HEK293 (cell line): Measurements from ENCODE around the gene CBX7.

Experiments
- KLF16 ChIP-seq: fragments of 450-650 bp; formaldehyde crosslinking; IDR thresholded peaks from 2 replicates; pipeline ENCODE4 v1.5.1; 2017; ENCODE audit warnings: missing biosample characterization, missing genetic modification characterization
- SALL2 ChIP-seq: fragments of 450-650 bp; formaldehyde crosslinking; IDR thresholded peaks from 2 replicates; pipeline ENCODE4 v1.5.0; 2017; ENCODE audit warnings: missing biosample characterization, mild to moderate bottlenecking, missing genetic modification characterization, borderline replicate concordance
- ZBTB21 ChIP-seq: fragments of 450-650 bp; formaldehyde crosslinking; IDR thresholded peaks from 2 replicates; pipeline ENCODE4 v1.5.1; 2017; ENCODE audit warnings: missing biosample characterization, missing genetic modification characterization
- ZNF121 ChIP-seq: fragments of 450-650 bp; formaldehyde crosslinking; IDR thresholded peaks from 2 replicates; pipeline ENCODE4 v1.5.1; 2016; ENCODE audit warnings: missing biosample characterization, missing genetic modification characterization
- ZNF24 ChIP-seq: fragments of 450-650 bp; formaldehyde crosslinking; IDR thresholded peaks from 2 replicates; pipeline ENCODE4 v1.5.1; 2016; ENCODE audit warnings: missing biosample characterization, missing genetic modification characterization
- ZNF354C ChIP-seq: fragments of 450-650 bp; formaldehyde crosslinking; IDR thresholded peaks from 2 replicates; pipeline ENCODE4 v1.5.1; 2016; ENCODE audit warnings: missing biosample characterization, missing genetic modification characterization, low read depth, borderline replicate concordance
- ZNF416 ChIP-seq: fragments of 450-650 bp; formaldehyde crosslinking; IDR thresholded peaks from 2 replicates; pipeline ENCODE4 v1.5.1; 2016; ENCODE audit warnings: missing biosample characterization, missing genetic modification characterization
- ZNF549 ChIP-seq: fragments of 450-650 bp; IDR thresholded peaks from 2 replicates; pipeline ENCODE4 v1.5.1; 2018; ENCODE audit warnings: missing biosample characterization, missing genetic modification characterization, mild to moderate bottlenecking, inconsistent platforms, moderate library complexity
- ZNF830 ChIP-seq: fragments of 450-650 bp; IDR thresholded peaks from 2 replicates; pipeline ENCODE4 v1.5.0; 2018; ENCODE audit warnings: missing biosample characterization, missing genetic modification characterization, low read depth, mild to moderate bottlenecking, moderate library complexity
- TF ChIP-seq, protein P1 (sequence below): fragments of 450-650 bp; formaldehyde crosslinking; IDR thresholded peaks from 2 replicates; pipeline ENCODE4 v1.5.1; 2016; ENCODE audit warnings: missing biosample characterization, missing genetic modification characterization
- TF ChIP-seq, protein P2 (sequence below): fragments of 450-650 bp; formaldehyde crosslinking; IDR thresholded peaks from 2 replicates; pipeline ENCODE4 v1.5.1; 2016; ENCODE audit warnings: missing biosample characterization, missing genetic modification characterization
- TF ChIP-seq, protein P3 (sequence below): fragments of 450-650 bp; formaldehyde crosslinking; IDR thresholded peaks from 2 replicates; pipeline ENCODE4 v1.5.1; 2016; ENCODE audit warnings: missing biosample characterization, missing genetic modification characterization
- TF ChIP-seq, protein P4 (sequence below): fragments of 450-650 bp; formaldehyde crosslinking; IDR thresholded peaks from 2 replicates; pipeline ENCODE4 v1.5.1; 2016; ENCODE audit warnings: missing biosample characterization, missing genetic modification characterization
- TF ChIP-seq, protein P5 (sequence below): fragments of 450-650 bp; formaldehyde crosslinking; IDR thresholded peaks from 2 replicates; pipeline ENCODE4 v1.5.1; 2016; ENCODE audit warnings: missing biosample characterization, missing genetic modification characterization

DNA sequence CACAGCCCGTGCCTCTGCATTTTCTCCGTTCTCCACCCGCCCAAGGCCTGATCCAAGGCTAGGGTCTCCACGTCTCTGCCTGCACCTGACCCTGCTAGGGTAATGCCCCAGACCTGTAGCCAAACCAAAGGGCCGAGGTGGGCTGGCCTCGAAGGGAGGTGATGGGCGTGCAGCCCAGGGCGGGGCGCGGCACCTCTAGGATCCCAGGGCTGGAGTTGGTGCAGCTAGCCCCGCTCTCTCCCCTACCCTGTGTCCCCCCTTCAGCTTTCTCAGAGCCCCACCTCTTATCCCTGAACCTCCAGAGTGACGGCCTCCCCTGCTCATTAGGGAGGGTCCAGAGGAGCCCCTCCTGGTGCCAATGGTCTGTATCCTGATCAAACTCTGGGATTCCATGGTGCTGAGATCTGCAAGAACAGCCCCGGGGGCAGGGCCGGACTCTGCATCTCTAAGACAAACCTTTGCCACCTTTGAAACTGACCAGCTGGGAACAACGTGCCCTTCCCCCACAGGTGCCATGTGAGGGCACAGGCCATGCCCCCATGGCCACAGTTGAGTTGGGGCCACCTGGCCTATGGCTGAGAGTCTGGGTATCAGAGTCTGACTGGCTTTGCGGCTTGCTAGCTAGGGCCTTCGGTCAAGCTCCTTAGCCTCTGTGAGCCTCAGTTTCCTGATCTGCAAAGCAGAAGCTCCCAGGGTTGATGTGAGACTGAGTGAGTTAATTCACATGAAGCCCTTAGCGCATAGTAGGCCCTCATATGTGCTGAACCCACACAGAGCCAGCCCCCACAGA lies 23.1 kb upstream of the CBX7 start:
- TF ChIP-seq, protein P1, sequence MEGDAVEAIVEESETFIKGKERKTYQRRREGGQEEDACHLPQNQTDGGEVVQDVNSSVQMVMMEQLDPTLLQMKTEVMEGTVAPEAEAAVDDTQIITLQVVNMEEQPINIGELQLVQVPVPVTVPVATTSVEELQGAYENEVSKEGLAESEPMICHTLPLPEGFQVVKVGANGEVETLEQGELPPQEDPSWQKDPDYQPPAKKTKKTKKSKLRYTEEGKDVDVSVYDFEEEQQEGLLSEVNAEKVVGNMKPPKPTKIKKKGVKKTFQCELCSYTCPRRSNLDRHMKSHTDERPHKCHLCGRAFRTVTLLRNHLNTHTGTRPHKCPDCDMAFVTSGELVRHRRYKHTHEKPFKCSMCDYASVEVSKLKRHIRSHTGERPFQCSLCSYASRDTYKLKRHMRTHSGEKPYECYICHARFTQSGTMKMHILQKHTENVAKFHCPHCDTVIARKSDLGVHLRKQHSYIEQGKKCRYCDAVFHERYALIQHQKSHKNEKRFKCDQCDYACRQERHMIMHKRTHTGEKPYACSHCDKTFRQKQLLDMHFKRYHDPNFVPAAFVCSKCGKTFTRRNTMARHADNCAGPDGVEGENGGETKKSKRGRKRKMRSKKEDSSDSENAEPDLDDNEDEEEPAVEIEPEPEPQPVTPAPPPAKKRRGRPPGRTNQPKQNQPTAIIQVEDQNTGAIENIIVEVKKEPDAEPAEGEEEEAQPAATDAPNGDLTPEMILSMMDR: no peak
- TF ChIP-seq ZNF24: no peak
- TF ChIP-seq, protein P2, sequence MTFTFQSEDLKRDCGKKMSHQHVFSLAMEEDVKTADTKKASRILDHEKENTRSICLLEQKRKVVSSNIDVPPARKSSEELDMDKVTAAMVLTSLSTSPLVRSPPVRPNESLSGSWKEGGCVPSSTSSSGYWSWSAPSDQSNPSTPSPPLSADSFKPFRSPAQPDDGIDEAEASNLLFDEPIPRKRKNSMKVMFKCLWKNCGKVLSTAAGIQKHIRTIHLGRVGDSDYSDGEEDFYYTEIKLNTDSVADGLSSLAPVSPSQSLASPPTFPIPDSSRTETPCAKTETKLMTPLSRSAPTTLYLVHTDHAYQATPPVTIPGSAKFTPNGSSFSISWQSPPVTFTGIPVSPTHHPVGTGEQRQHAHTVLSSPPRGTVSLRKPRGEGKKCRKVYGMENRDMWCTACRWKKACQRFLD (tag by site-specific recombination): no peak
- TF ChIP-seq, protein P3, sequence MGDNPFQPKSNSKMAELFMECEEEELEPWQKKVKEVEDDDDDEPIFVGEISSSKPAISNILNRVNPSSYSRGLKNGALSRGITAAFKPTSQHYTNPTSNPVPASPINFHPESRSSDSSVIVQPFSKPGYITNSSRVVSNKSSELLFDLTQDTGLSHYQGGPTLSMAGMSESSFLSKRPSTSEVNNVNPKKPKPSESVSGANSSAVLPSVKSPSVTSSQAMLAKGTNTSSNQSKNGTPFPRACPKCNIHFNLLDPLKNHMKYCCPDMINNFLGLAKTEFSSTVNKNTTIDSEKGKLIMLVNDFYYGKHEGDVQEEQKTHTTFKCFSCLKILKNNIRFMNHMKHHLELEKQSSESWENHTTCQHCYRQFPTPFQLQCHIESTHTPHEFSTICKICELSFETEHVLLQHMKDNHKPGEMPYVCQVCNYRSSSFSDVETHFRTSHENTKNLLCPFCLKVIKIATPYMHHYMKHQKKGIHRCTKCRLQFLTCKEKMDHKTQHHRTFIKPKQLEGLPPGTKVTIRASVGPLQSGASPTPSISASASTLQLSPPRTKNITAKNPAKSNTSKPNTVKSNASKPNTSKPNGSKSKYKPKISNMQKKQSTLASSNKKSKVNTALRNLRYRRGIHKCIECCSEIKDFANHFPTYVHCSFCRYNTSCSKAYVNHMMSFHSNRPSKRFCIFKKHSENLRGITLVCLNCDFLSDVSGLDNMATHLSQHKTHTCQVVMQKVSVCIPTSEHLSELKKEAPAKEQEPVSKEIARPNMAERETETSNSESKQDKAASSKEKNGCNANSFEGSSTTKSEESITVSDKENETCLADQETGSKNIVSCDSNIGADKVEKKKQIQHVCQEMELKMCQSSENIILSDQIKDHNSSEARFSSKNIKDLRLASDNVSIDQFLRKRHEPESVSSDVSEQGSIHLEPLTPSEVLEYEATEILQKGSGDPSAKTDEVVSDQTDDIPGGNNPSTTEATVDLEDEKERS (tag by site-specific recombination): no peak
- TF ChIP-seq, protein P4, sequence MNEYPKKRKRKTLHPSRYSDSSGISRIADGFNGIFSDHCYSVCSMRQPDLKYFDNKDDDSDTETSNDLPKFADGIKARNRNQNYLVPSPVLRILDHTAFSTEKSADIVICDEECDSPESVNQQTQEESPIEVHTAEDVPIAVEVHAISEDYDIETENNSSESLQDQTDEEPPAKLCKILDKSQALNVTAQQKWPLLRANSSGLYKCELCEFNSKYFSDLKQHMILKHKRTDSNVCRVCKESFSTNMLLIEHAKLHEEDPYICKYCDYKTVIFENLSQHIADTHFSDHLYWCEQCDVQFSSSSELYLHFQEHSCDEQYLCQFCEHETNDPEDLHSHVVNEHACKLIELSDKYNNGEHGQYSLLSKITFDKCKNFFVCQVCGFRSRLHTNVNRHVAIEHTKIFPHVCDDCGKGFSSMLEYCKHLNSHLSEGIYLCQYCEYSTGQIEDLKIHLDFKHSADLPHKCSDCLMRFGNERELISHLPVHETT (tag by site-specific recombination): no peak
- TF ChIP-seq ZNF416: no peak
- no peak for TF ChIP-seq ZNF121 (tag by site-specific recombination)
- no peak for TF ChIP-seq ZNF830 (tag by site-specific recombination)
- no peak for TF ChIP-seq ZBTB21
- TF ChIP-seq ZNF354C (tag by site-specific recombination): no peak
- no peak for TF ChIP-seq KLF16 (tag by site-specific recombination)
- no peak for TF ChIP-seq ZNF549 (tag by site-specific recombination)
- TF ChIP-seq SALL2: no peak
- TF ChIP-seq, protein P5, sequence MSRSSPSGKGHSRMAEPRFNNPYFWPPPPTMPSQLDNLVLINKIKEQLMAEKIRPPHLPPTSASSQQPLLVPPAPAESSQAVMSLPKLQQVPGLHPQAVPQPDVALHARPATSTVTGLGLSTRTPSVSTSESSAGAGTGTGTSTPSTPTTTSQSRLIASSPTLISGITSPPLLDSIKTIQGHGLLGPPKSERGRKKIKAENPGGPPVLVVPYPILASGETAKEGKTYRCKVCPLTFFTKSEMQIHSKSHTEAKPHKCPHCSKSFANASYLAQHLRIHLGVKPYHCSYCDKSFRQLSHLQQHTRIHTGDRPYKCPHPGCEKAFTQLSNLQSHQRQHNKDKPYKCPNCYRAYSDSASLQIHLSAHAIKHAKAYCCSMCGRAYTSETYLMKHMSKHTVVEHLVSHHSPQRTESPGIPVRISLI: no peak
